Naive thymus-derived CD4-positive, alpha-beta T cell (primary cell): ENCODE results near the gene LRMDA. TPM values are rescaled to one million over a fixed set of nuclear protein-coding genes. Genes with fewer than 3 reads are reported as not detected.

Experiments used
- ATAC-seq: fragments of 150-1000 bp; cut with Tn5 transposase; 2 replicates; pipeline ENCODE4 v1.10.0; 2021; ENCODE audit warnings: mild to moderate bottlenecking, moderate library complexity
- CTCF ChIA-PET: fragments of 350-600 bp; sonication (Branson Sonifier 250); formaldehyde crosslinking; loops from one replicate; lab custom pipeline; 2021; ENCODE audit warnings: antibody characterized with exemption; lab: Charles Lee
- POLR2A ChIA-PET: fragments of 350-600 bp; sonication (Branson Sonifier 250); formaldehyde crosslinking; loops from one replicate; lab custom pipeline; 2021; ENCODE audit warnings: antibody characterized with exemption, inconsistent platforms; lab: Charles Lee
- DNase-seq, 9 donors: peaks; one replicate each; pipeline versions ENCODE4 v3.0.0 to v3.0.0-alpha.2; 2020 to 2022; ENCODE audit warnings: mixed read lengths in 1 of 9
- H3K27ac ChIP-seq: one replicate; pipeline ENCODE4 v1.7.0; 2013; ENCODE audit warnings: mild to moderate bottlenecking, low read depth, low read length, moderate library complexity
- H3K27me3 ChIP-seq, 2 donors: one replicate each; pipeline ENCODE4 v1.7.0; 2013; ENCODE audit warnings: low read length in 2 of 2, mild to moderate bottlenecking in 2 of 2, moderate library complexity in 2 of 2; ENCODE audit not compliant: control insufficient read depth in 2 of 2, insufficient read depth in 2 of 2
- H3K36me3 ChIP-seq, 3 experiments: 1 replicate in 2 of 3; 2 replicates in 1 of 3; pipeline ENCODE4 v1.7.0; 2013; ENCODE audit warnings: low read length in 3 of 3, mild to moderate bottlenecking in 3 of 3, moderate library complexity in 1 of 3; ENCODE audit not compliant: insufficient read depth in 3 of 3, control insufficient read depth in 2 of 3
- H3K4me1 ChIP-seq, 2 donors: one replicate each; pipeline ENCODE4 v1.7.0; 2013; ENCODE audit warnings: low read length in 2 of 2, mild to moderate bottlenecking in 2 of 2, moderate library complexity in 1 of 2; ENCODE audit not compliant: control insufficient read depth in 2 of 2, insufficient read depth in 2 of 2
- H3K4me3 ChIP-seq: 2 replicates; pipeline ENCODE4 v1.7.0; 2013; ENCODE audit warnings: mild to moderate bottlenecking, low read length
- H3K9me3 ChIP-seq, 3 experiments: 1 replicate in 2 of 3; 2 replicates in 1 of 3; pipeline ENCODE4 v1.7.0; 2013; ENCODE audit warnings: low read length in 3 of 3; ENCODE audit not compliant: control insufficient read depth in 2 of 3
- H3K27ac Mint-ChIP-seq, 9 donors: one replicate each; pipeline ENCODE4 v1.8.0; 2020 to 2022; ENCODE audit warnings: mixed read lengths in 9 of 9, mild to moderate bottlenecking in 8 of 9, moderate library complexity in 5 of 9, inconsistent platforms in 2 of 9
- H3K27me3 Mint-ChIP-seq, 5 donors: one replicate each; pipeline ENCODE4 v1.8.0; 2021 to 2022; ENCODE audit warnings: mixed read lengths in 5 of 5, mild to moderate bottlenecking in 1 of 5
- H3K36me3 Mint-ChIP-seq, 5 donors: one replicate each; pipeline ENCODE4 v1.8.0; 2020 to 2022; ENCODE audit warnings: mixed read lengths in 5 of 5, mild to moderate bottlenecking in 3 of 5, inconsistent platforms in 1 of 5
- H3K4me1 Mint-ChIP-seq, 7 donors: one replicate each; pipeline ENCODE4 v1.8.0; 2020 to 2022; ENCODE audit warnings: mixed read lengths in 7 of 7, mild to moderate bottlenecking in 3 of 7, inconsistent platforms in 1 of 7
- H3K4me3 Mint-ChIP-seq, 10 donors: one replicate each; pipeline ENCODE4 v1.8.0; 2020 to 2022; ENCODE audit warnings: mild to moderate bottlenecking in 10 of 10, mixed read lengths in 10 of 10, moderate library complexity in 6 of 10, inconsistent platforms in 2 of 10
- H3K9me3 Mint-ChIP-seq, 11 donors: one replicate each; pipeline ENCODE4 v1.8.0; 2020 to 2022; ENCODE audit warnings: mixed read lengths in 11 of 11, mild to moderate bottlenecking in 4 of 11, inconsistent platforms in 1 of 11, moderate library complexity in 1 of 11
- intact Hi-C, 2 donors: fragments of 100-400 bp; cut with micrococcal nuclease; formaldehyde crosslinking; loops; one replicate each; pipeline ENCODE4 v1.15.1; 2023
- polyA plus RNA-seq, 2 donors: library from polyadenylated mRNA; unstranded; fragments of 300-500 nt; fragmentation: Illumina TruSeq; gene quantifications; one replicate each; pipeline ENCODE4 v1.2.3, GENCODE V29; 2021
- total RNA-seq, 6 experiments: library from RNA in 5 of 6; stranded (reverse) in 5 of 6; gene quantifications; 1 replicate in 5 of 6; 2 replicates in 1 of 6; pipeline ENCODE4 v1.2.3 and lab custom pipeline; 2021 to 2026

The LRMDA gene
- total and polyA plus RNA-seq, 7 experiments from 2014 or later, result 0.57 to 14.9 (median 3.0) TPM; not detected in 4

- H3K27me3 ChIP-seq, result no peaks in the 10 kb centered on the region
- Mint-ChIP-seq H3K9me3 (peaks cover 0 to 9% (median 0%) of the 10 kb centered on the region in 11 donors), H3K4me1 (peaks cover 0 to 9% (median 0%) of the 10 kb centered on the region in 7 donors), H3K36me3 (no peaks in the 10 kb centered on the region), H3K27ac (no peak overlapping the region), H3K27me3 (peaks cover 0 to 5% (median 0%) of the 10 kb centered on the region in 5 donors), H3K4me3 (no peak overlapping the region)
- ATAC-seq (no peak), DNase-seq (no peak)
- H3K36me3 ChIP-seq, result no peaks in the 10 kb centered on the region
- ChIA-PET POLR2A (no interaction called here), CTCF (no interaction called here)
- intact Hi-C loops, result no loop called here
- no peaks in the 10 kb centered on the region for H3K4me1 ChIP-seq
- no peak overlapping the region for H3K4me3 ChIP-seq
- no peaks in the 10 kb centered on the region for H3K9me3 ChIP-seq
- H3K27ac ChIP-seq, result no peak overlapping the region
These were observed 754.3 kb downstream of the LRMDA start for GRCh38 chr10:76185471-76186301.

- no peaks in the 10 kb centered on the region for H3K27me3 ChIP-seq
- Mint-ChIP-seq H3K27ac (no peak overlapping the region), H3K27me3 (no peaks in the 10 kb centered on the region), H3K9me3 (peaks cover 0 to 3% (median 0%) of the 10 kb centered on the region in 11 donors), H3K4me1 (peaks cover 0 to 9% (median 0%) of the 10 kb centered on the region in 7 donors), H3K4me3 (no peak overlapping the region), H3K36me3 (no peaks in the 10 kb centered on the region)
- H3K4me1 ChIP-seq, result no peaks in the 10 kb centered on the region
- no peak for DNase-seq
- no peak overlapping the region for H3K27ac ChIP-seq
- POLR2A ChIA-PET, result no interaction called here
- no peak for ATAC-seq
- CTCF ChIA-PET, result no interaction called here
- H3K4me3 ChIP-seq, result no peak overlapping the region
- no peaks in the 10 kb centered on the region for H3K36me3 ChIP-seq
- H3K9me3 ChIP-seq, result no peaks in the 10 kb centered on the region
- intact Hi-C loops, result no loop called here
These were observed 756.8 kb downstream of the LRMDA start for GRCh38 chr10:76188216-76188615.

- Mint-ChIP-seq H3K27ac (no peak overlapping the region), H3K4me1 (peaks cover 0 to 9% (median 0%) of the 10 kb centered on the region in 7 donors), H3K36me3 (no peaks in the 10 kb centered on the region), H3K4me3 (no peak overlapping the region), H3K27me3 (no peaks in the 10 kb centered on the region), H3K9me3 (peaks cover 0 to 9% (median 1%) of the 10 kb centered on the region in 11 donors)
- Histone ChIP-seq H3K9me3 (no peaks in the 10 kb centered on the region), H3K36me3 (no peaks in the 10 kb centered on the region), H3K27me3 (no peaks in the 10 kb centered on the region), H3K27ac (no peak overlapping the region), H3K4me1 (no peaks in the 10 kb centered on the region), H3K4me3 (no peak overlapping the region)
- ChIA-PET POLR2A (no interaction called here), CTCF (no interaction called here)
- ATAC-seq (no peak), DNase-seq (no peak)
- intact Hi-C loops, result no loop called here
These were observed 759.3 kb downstream of the LRMDA start for GRCh38 chr10:76190634-76191270.

DNA sequence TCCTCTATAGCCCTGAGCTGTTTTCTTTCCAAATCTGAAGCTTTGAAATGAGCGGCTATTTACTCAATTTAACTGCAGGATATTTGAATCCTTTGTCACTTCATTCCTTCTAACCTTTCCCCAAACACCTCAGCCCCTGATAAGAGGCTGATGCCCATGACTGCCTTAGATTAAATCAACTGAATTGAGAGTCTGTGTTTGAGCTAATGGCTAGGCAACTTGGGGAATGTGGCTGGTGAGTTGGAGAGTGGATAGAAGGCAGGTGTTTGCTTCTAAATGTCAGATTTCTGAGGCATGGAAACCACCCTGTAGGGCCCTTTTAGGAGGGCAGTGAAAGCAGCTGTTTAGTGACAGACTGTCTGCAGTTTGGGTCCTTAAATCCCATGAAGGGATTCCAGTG, 759.9 kb downstream of the LRMDA start:
- H3K27ac ChIP-seq, result no peak overlapping the region
- POLR2A ChIA-PET, result no interaction called here

GRCh38 chr10:76192151-76192550, 760.7 kb downstream of the LRMDA start:
- H3K9me3 Mint-ChIP-seq, result peaks cover 0 to 9% (median 1%) of the 10 kb centered on the region in 11 donors
- Histone ChIP-seq H3K9me3 (no peaks in the 10 kb centered on the region), H3K4me3 (no peak overlapping the region), H3K27ac (no peak overlapping the region), H3K4me1 (no peaks in the 10 kb centered on the region), H3K27me3 (no peaks in the 10 kb centered on the region), H3K36me3 (no peaks in the 10 kb centered on the region)
- H3K36me3 Mint-ChIP-seq, result no peaks in the 10 kb centered on the region
- H3K27ac Mint-ChIP-seq, result no peak overlapping the region
- POLR2A ChIA-PET, result no interaction called here
- intact Hi-C loops, result no loop called here
- DNase-seq (no peak), ATAC-seq (no peak)
- H3K4me3 Mint-ChIP-seq, result no peak overlapping the region
- H3K27me3 Mint-ChIP-seq, result no peaks in the 10 kb centered on the region
- peaks cover 0 to 4% (median 0%) of the 10 kb centered on the region in 7 donors for H3K4me1 Mint-ChIP-seq
- CTCF ChIA-PET, result no interaction called here

More for the DNA sequence above, 759.9 kb downstream of the LRMDA start:
- DNase-seq (no peak), ATAC-seq (no peak)
- Mint-ChIP-seq H3K36me3 (no peaks in the 10 kb centered on the region), H3K27ac (no peak overlapping the region), H3K4me3 (no peak overlapping the region), H3K4me1 (peaks cover 0 to 9% (median 0%) of the 10 kb centered on the region in 7 donors), H3K27me3 (no peaks in the 10 kb centered on the region), H3K9me3 (peaks cover 0 to 9% (median 1%) of the 10 kb centered on the region in 11 donors)
- Histone ChIP-seq H3K4me1 (no peaks in the 10 kb centered on the region), H3K27me3 (no peaks in the 10 kb centered on the region), H3K4me3 (no peak overlapping the region), H3K9me3 (no peaks in the 10 kb centered on the region), H3K36me3 (no peaks in the 10 kb centered on the region)
- intact Hi-C loops, result no loop called here
- CTCF ChIA-PET, result no interaction called here

DNA sequence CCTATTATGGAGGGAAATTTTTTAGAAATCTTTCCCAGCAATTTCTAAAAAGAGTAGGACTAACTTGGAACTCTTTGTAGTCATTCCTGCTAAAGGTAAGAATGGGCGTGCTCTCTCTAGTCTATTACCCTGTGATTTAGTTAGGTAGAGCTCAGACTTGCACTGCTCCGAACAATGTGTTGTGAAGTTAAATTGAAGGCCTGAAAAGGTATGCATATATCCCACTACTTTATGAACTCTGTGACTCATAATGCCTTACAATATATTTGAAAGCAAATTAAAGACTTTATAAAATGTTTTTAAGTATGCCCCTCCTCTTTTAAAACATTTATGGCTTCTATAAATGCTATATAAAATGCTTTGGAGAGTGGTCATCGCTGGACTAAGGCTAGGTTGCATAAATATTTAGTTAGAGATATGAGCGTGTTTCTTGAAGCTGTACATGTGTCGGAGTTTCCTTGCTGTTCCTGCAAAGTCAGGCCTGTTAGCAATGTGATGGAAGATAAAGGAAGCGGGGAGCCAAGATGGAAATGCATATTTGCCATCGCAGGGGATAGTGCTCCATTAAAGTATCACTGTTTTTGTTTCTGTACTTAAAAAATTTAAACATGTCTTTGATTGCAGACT, 761.4 kb downstream of the LRMDA start:
- Histone ChIP-seq H3K4me3 (no peak overlapping the region), H3K27ac (no peak overlapping the region), H3K36me3 (no peaks in the 10 kb centered on the region), H3K27me3 (no peaks in the 10 kb centered on the region), H3K4me1 (no peaks in the 10 kb centered on the region), H3K9me3 (no peaks in the 10 kb centered on the region)
- ChIA-PET POLR2A (no interaction called here), CTCF (no interaction called here)
- no peak for DNase-seq
- no peaks in the 10 kb centered on the region for H3K4me1 Mint-ChIP-seq
- no peak for ATAC-seq
- no peaks in the 10 kb centered on the region for H3K27me3 Mint-ChIP-seq
- H3K4me3 Mint-ChIP-seq, result no peak overlapping the region
- no peak overlapping the region for H3K27ac Mint-ChIP-seq
- peaks cover 0 to 9% (median 0%) of the 10 kb centered on the region in 11 donors for H3K9me3 Mint-ChIP-seq
- H3K36me3 Mint-ChIP-seq, result no peaks in the 10 kb centered on the region
- intact Hi-C loops, result no loop called here
